HG03354 (cell line): ENCODE results near the gene DUS2.

Experiments used
- ATAC-seq: cut with Tn5 transposase; IDR thresholded peaks from one replicate; pipeline ENCODE4 v1.9.1; 2021; ENCODE audit warnings: mild to moderate bottlenecking; ENCODE audit not compliant: unreplicated experiment, poor library complexity, severe bottlenecking

The DUS2 gene

DNA sequence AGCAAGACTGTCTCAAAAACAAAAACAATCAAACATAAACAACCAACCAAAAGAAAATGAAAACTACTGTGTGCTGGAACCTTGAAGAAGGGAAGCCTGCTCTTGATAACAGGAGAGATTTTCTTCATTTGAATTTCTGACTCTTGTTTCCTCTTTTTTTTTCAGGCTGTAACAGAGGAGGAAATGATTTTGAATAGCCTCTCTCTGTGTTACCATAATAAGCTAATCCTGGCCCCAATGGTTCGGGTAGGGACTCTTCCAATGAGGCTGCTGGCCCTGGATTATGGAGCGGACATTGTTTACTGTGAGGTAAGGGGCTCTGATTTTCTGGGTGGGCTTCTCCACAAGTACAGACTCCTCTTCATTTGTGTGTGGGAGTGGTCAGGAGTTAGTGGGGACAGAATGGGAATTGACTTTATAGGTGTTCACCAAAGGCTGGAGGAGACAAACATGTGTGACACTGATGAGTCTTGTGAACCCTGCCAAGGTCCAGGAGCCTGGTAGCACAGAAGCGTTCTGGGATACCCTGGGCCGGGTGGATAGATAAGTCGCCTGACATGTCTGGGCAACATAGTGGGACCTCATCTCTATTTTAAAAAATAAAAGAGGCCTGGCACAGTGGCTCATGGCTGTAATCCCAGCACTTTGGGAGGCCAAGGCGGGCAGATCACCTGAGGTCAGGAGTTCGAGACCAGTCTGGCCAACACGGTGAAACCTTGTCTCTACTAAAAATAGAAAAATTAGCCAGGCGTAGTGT is 14.9 kb downstream of the DUS2 start:
- ATAC-seq = peak; percentile 33

DNA sequence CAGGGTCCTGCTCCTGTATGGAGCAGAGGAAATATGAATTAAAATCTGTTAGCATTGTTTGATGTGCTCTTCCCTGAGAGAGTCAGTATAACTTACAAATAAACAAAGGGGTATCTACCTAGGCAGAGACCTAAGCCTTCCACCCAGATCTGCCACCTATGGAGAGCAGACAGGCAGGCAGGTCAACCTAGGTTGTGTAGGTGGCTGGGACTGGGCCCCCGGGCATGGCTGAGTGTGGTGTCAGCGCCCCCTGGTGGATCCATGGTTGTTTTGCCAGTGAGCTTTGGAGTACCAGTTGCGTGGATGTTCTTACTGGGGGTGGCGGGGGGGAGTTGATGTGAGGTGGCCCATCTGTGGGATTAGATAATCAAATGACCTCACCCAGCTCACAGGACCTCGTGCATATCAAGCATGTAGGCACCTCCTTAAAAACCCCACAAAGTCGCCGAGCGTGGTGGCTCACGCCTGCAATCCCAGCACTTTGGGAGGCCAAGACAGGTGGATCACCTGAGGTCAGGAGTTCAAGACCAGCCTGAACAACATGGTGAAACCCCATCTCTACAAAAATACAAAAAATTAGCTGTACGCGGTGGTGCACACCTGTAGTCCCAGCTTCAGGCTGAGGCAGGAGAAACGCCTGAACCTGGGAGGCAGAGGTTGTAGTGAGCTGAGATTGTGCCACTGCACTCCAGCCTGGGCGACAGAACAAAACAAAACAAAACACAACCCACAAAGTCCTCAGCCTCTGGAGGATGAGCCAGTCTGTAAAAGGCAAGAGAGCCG is 17.6 kb downstream of the DUS2 start:
- ATAC-seq = peak; percentile 80

DNA sequence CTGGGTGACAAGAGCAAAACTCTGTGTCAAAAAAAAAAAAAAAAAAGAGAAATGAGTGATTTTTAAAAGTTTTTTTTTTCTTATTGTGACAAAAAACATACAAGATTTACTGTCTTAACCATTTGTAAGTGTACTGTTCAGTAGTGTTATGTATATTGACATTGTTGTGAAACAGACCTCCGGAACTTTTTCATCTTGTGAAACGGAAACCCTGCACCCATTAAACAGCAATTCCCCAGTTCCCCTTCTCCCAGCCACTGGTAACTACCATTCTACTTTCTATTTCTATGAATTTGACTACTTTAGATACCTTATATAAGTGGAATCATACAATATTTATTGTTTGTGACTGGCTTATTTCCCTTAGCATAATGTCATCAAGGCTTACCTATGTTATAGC is 18.7 kb downstream of the DUS2 start:
- no peak for ATAC-seq

DNA sequence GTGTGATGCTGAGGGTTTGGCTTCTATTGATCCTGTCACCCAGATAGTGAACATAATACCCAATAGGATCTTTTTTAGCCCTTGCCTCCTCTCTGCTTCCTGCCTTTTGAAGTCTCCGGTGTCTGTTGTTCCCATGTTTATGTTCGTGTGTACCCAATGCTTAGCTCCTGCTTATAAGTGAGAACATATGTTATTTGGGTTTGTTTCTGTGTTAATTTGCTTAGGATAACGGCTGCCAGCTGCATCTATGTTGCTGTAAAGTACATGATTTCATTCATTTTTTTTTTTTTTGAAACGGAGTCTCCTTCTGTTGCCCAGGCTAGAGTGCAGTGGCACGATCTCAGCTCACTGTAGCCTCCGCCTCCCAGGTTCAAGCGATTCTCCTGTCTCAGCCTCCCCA is 23.0 kb downstream of the DUS2 start:
- no peak for ATAC-seq

DNA sequence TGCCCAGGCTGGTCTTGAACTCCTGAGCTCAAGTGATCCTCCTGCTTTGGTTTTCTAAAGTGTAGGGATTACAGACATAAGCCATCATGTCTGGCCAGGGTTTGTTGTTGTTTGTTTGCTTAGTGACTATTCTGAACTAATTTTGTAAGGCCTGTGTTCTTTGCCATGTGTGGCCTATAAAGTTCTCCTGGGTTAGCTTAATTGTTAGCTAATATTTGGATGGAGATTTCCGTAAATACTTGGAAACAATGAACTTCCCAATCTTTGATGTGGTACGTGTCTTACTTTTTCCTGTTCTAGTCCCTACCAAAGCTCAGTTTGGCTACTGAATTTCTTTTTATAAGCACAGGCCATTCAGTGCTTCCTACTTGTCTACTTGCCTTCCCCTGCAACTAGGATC is 24.9 kb downstream of the DUS2 start:
- ATAC-seq = no peak

DNA sequence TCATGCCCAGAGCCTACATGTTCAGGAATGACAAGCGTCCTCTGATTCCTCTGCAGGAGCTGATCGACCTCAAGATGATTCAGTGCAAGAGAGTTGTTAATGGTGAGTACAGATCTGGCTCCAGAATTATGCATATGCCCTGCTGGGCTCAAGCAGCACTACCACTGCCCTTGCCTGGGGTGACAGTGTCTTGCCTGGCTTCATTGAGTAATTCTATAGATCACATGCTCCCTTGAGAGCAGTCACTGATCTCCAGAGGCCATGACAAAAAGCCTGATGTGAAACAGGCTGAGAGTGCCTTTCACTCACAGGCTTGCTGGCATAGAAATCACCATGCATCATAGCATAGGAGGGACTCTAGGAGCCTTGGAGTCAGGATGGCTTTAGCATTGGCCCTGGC is 26.4 kb downstream of the DUS2 start:
- ATAC-seq = no peak

DNA sequence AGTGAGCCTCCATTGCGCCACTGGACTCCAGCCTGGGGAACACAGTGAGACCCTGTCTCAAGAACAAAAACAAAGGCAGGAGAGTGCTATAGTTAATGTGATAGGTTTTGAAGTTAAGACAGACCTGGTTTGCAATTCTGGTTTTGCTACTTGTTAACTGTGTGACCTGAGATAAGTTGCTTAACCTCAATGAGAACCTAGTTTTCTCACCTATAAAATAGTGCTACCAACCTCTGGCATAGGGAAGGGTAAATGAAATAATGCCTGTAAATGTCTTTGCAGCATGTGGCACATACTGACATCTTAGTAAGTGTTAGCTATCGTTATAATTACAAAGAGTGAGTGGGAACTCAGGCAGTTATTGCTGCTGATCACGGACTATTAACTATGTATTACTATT is 32.3 kb downstream of the DUS2 start:
- no peak for ATAC-seq

DNA sequence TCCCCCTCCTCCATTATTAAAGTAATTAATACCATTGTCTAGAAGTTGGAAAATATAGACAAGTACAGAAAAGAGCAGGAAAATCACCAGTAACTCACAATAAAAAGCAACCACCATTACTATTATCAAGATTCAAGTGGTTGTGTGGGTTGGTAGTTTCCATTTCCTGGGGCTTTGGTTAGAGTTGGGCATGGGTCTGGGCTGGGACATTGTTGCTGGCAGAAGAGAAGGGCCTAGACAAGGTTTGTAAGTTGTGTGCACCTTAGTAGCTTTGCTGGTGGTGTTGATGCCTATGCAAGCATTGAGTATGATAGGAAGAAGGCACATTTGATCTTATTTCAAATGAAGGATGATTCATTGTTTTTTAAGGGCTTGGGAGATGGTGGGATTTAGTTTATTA is 36.7 kb downstream of the DUS2 start:
- ATAC-seq = no peak

DNA sequence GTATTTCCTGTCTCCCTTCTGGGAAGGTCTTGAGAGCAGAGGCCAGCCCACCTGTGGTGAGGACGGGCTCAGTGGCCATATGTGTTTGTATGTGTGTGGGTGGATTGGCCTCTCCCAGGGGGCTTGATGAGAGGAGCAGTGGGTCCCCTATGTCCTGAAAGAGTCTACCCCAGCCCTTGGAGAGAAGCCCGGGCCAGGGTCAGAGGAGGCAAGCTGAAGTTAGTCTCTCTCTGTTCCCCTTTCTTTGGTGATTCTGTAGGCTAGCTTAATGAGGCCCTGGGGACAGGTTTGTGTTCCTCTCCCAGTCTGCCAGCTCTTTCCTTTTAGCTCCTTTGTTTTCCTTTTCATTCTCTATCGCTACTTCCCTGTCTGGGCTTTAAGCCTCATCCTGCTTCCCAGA is 38.3 kb downstream of the DUS2 start:
- ATAC-seq = no peak

DNA sequence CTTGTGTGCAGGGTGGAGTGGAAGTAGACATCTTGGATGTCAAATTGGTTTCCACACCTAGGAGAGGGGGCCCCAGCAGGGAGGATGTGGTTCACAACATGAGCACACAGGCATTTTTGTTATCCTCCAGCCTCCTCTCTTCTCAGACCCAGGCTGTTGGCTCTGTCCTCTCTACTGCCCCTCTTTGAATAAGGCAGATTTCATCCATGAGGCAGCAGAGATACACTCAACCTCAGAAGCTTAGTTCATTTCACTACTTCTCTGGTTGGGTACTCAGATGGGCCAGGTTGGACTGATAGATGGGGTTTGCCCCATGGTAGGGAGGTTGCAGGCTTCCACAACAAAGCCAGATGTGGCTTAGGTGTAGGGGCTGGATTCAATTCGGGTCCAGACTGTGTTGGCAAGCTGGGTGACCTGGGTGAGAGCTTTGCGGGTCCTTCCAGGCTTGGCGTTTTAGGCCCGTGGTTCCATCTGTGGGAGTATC is 39.9 kb downstream of the DUS2 start:
- no peak for ATAC-seq

DNA sequence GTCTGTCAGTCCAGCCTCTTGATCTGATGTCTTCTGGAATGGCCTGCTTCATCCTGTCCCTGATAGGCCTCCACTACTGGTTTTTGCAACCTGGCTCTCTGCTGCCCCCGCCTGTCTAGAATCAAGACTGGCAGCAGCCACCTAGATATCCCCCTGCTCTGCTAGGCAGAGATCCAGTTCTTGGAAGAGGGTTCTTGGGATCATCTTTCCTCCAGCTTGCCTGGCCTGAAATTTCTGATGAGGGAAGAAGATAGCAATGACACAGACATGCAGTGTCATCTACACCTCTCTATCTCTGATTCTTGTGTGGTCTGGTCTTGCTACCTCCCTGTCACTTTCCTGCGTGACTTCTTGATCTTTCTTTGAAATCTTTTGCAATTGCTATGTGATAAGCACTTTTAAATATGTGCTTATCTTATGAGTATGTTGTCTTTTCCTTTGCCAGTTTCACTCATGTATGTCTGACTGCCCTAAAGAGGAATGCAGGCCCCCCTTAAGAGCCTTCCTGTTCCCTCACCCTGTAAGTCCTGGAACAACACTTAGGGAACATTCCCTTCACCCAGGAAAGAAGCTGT is 41.8 kb downstream of the DUS2 start:
- ATAC-seq = no peak

DNA sequence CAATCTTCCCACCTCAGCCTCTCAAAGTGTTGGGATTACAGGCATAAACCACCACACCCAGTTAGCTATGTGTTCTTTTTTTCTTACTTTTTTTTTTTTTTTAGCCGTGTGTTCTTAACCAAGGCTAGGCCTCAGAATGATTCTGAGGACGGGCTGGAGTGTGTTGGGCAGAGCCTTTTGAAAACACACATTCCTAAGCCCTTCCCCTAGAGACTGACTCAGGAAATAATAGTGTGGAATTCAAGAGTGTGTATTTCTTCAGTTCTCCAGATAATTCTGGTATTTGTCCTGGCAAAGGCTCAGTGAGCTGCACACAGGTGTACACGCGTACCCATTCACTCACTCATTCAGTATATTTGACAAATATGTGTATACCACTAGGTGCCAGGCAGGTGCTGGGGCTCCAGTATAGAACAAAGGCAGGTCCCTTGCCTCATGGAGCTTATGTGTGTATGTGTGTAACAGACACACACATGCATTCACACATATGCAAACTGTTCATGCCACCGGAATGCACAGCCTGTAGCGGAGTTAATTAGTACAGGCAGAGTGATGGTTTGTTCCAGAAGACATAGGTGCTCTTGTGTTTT is 42.7 kb downstream of the DUS2 start:
- ATAC-seq = no peak

DNA sequence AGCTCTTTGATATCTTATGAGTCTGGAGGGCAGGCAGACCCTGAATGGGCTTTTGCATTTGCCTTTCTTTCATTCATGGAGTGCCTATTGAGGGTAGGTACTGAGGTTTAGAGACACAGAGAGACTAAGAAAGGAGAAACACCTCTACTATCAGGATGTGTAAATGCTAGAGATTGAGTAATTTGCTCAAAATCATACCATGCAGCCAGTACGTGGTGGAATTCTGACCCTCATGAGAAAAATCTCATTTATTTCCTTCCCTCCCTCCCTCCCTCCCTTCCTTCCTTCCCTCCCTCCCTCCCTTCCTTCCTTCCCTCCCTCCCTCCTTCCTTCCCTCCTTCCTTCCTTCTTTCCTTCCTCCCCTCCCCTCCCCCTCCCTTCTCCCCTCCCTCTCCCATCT is 43.7 kb downstream of the DUS2 start:
- ATAC-seq = no peak

DNA sequence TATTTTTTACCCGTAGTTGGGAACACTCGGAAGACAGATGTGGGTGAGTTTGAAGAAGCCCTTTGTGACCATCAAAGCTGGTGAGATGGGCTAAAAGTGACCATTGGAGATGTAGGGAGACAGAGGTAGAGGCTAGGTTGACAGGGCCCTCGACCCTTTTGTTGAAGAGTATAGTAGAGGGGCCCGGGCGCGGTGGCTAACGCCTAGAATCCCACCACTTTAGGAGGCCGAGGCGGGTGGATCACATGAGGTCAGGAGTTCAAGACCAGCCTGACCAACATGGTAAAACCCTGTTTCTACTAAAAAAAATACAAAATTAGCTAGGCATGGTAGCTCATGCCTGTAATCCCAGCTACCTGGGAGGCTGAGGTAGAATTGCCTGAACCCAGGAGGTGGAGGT is 45.8 kb downstream of the DUS2 start:
- no peak for ATAC-seq

DNA sequence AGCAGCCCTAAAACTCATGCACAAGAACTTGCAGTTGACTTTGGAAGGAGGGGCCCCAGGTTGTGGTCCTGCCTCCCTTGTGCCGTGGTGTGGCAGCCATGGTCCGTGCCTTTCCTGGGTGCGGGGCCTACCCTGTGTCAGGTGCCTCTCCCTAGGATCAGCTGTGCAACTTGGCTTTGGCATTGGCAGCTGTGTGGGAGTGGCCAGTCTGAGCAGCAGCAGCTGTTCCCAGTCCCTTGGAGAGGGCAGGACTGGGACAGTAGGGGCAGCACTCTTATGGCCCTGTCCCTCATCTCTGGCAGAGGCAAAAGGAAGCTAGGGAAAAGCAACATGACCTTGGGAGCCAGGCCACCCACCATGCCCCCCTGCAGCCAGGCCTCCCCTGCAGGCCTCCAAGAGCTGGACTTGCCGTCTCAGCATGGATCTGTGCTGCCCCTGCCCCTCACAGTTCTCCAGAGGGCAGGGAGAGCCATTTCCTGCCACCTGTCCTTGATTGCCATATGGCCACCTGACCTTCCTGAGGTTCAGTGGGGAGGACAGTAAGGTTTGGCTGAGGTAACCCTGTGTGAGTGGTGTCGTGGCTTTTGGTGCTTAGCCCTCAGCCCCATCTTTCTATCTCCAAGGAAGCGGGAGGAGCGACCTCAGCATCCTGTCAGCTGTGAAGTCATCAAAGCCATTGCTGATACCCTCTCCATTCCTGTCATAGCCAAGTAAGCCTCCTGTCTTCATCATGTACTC is 46.6 kb downstream of the DUS2 start:
- no peak for ATAC-seq

DNA sequence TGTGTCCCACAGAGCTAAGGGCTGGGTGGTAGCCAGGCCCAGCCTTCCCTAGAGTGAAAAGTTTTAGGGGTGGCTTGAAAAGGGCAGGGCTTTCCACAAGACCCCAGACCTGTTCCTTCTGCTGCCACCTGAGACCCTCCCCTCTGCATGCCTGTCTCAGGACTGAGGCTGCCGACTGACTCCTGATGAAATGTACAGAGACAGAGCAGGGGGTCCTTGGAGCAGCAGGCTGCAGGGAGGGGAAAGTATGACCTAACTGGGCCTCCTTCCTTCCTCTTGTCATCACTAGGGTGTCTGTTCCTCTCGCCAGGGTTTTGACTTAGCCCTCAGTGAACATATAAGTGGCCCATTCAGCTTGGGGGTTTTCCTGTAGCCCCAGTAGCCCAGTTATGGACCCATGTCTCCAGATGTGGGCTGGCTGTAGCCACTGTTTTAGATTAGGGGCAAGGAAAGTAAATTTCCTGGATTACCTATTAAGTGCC is 47.2 kb downstream of the DUS2 start:
- ATAC-seq = peak; percentile 36

DNA sequence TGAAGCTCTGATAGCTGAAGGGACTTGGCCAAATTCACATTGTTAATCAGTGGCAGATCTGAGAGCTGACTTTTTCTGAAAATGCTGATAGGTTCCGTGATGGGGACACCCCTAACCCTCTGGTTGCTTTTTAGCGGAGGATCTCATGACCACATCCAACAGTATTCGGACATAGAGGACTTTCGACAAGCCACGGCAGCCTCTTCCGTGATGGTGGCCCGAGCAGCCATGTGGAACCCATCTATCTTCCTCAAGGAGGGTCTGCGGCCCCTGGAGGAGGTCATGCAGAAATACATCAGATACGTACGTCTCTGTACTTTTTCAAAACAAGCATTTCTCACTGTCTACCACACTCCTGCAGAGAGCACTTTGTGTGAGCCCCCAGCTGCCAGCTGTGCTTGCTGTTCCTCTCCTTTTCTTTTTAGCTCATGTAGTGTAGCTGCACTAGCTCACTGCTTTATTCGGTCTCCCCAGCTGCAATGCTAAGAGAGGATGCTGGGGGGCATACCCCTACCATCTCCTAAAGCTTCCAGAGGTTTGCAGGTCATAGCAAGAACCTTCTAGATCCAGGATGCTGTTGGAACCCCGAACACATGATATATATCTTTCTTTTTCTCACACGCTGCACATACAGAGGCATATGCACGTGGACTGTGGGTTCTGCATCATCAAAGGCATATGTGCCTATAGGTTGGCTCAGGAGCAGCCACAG is 47.9 kb downstream of the DUS2 start:
- ATAC-seq = peak; percentile 37

DNA sequence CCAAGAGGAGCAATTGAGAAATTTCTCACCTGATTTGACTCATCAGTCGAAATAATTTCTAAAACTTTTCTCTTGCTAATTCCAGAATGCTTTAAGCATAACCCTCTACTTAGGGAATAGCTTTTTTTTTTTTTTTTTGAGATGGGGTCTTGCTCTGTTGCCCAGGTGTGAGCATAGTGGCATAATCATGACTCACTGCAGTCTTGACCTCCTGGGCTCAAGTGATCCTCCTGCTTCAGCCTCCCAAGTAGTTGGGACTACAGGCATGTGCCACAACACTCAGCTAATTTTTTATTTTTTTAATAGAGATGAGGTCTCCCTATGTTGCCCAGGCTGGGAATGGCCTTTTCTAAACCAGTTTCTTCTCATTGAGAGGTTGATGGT is 48.4 kb downstream of the DUS2 start:
- no peak for ATAC-seq

DNA sequence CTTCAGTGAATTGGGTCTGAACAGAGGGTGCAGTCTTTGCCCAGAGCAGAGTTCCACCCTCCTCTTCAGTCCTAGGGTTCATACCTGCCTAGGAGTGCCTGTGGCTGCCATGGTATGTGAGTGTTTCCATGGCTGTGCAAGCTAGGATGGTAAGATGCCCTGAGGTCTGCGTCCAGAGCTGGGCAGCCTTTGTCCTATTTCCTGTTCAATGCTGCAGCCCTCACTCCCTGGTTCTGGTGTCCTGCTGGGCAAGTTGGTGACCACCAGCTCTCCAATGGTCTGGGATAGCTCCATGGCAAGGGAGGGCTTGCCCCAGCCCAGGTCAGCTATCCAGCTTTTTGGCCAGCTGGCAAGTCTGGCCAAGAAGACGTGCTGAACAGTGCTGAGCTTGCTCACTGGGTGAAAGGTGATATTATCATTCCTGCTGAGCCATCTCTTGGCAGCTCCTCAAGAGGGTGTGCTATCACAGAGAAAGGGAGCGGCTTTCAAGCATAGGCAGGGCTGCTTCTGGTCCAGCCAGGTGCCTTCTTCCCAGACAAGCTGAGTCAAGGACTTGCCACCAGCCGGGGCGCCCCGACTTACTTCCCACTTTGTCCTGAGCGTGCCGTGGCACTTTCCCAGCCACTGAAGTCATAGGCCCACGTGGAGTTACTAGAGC is 49.1 kb downstream of the DUS2 start:
- ATAC-seq = no peak
